ENCODE data around the gene BICD1. TPM values are rescaled to one million over a fixed set of nuclear protein-coding genes. Genes with fewer than 3 reads are reported as not detected.

BICD1 gene
- total RNA-seq, 6 donors from 2014 or later: 11.3 to 44.0 (median 15.4) TPM

GRCh38 chr12:32159381-32159780 is 52.7 kb downstream of the BICD1 start:
- Histone ChIP-seq H3K27ac (no peak overlapping the region), H3K4me1 (no peaks in the 10 kb centered on the region), H3K9me3 (no peaks in the 10 kb centered on the region), H3K36me3 (no peaks in the 10 kb centered on the region), H3K27me3 (no peaks in the 10 kb centered on the region), H3K4me3 (no peak overlapping the region)
- DNase-seq (no peak), ATAC-seq (ENCODE audit: low FRiP score in 2 of 2) (no peak)
- TF ChIP-seq EP300 (IDR thresholded peaks at IDR 0.05) (no peak), CTCF (IDR thresholded peaks at IDR 0.05) (no peak), POLR2AphosphoS5 (IDR thresholded peaks at IDR 0.05) (no peak), POLR2A (IDR thresholded peaks at IDR 0.05) (no peak)
- 98 to 100% methylated on average over 6 of the region's 6 CpGs for WGBS, 2 donors

- Histone ChIP-seq H3K27ac (no peak overlapping the region), H3K27me3 (no peaks in the 10 kb centered on the region), H3K4me1 (no peaks in the 10 kb centered on the region), H3K4me3 (no peak overlapping the region), H3K9me3 (no peaks in the 10 kb centered on the region), H3K36me3 (no peaks in the 10 kb centered on the region)
- no peak for TF ChIP-seq CTCF (IDR thresholded peaks at IDR 0.05)
- no peak for TF ChIP-seq POLR2AphosphoS5 (IDR thresholded peaks at IDR 0.05)
- no peak for TF ChIP-seq POLR2A (IDR thresholded peaks at IDR 0.05)
- TF ChIP-seq EP300 (IDR thresholded peaks at IDR 0.05): no peak
- 91 to 94% methylated on average over 3 of the region's 3 CpGs for WGBS, 2 donors
- no peak for DNase-seq
- ATAC-seq (ENCODE audit: low FRiP score in 2 of 2): no peak
Measured at GRCh38 chr12:32159925-32160324, 53.3 kb downstream of the BICD1 start.

GRCh38 chr12:32161058-32161457 is 54.4 kb downstream of the BICD1 start:
- DNase-seq (no peak), ATAC-seq (ENCODE audit: low FRiP score in 2 of 2) (no peak)
- Histone ChIP-seq H3K4me1 (no peaks in the 10 kb centered on the region), H3K9me3 (no peaks in the 10 kb centered on the region), H3K27me3 (no peaks in the 10 kb centered on the region), H3K27ac (no peak overlapping the region), H3K36me3 (no peaks in the 10 kb centered on the region), H3K4me3 (no peak overlapping the region)
- TF ChIP-seq POLR2A (IDR thresholded peaks at IDR 0.05): no peak
- TF ChIP-seq CTCF (IDR thresholded peaks at IDR 0.05): no peak
- TF ChIP-seq EP300 (IDR thresholded peaks at IDR 0.05): no peak
- TF ChIP-seq POLR2AphosphoS5 (IDR thresholded peaks at IDR 0.05): no peak
- WGBS, 2 donors: 95 to 96% methylated on average over 5 of the region's 5 CpGs

GRCh38 chr12:32163596-32163995 is 56.9 kb downstream of the BICD1 start:
- TF ChIP-seq POLR2A (IDR thresholded peaks at IDR 0.05): no peak
- TF ChIP-seq POLR2AphosphoS5 (IDR thresholded peaks at IDR 0.05): no peak
- no peak for TF ChIP-seq EP300 (IDR thresholded peaks at IDR 0.05)
- no peak for TF ChIP-seq CTCF (IDR thresholded peaks at IDR 0.05)
- 94 to 100% methylated on average over 2 of the region's 2 CpGs for WGBS, 2 donors

GRCh38 chr12:32166510-32166909 is 59.9 kb downstream of the BICD1 start:
- Histone ChIP-seq H3K4me3 (no peak overlapping the region), H3K27ac (no peak overlapping the region), H3K4me1 (no peaks in the 10 kb centered on the region), H3K27me3 (no peaks in the 10 kb centered on the region), H3K36me3 (no peaks in the 10 kb centered on the region), H3K9me3 (no peaks in the 10 kb centered on the region)
- DNase-seq (no peak), ATAC-seq (ENCODE audit: low FRiP score in 2 of 2) (no peak)
- WGBS, 2 donors: 96 to 98% methylated on average over 4 of the region's 4 CpGs
- TF ChIP-seq EP300 (IDR thresholded peaks at IDR 0.05): no peak

More at GRCh38 chr12:32163596-32163995, 56.9 kb downstream of the BICD1 start:
- Histone ChIP-seq H3K27me3 (no peaks in the 10 kb centered on the region), H3K36me3 (no peaks in the 10 kb centered on the region), H3K9me3 (no peaks in the 10 kb centered on the region), H3K4me3 (no peak overlapping the region), H3K4me1 (no peaks in the 10 kb centered on the region), H3K27ac (no peak overlapping the region)
- no peak for DNase-seq
- no peak for ATAC-seq (ENCODE audit: low FRiP score in 2 of 2)
